Measurements from ENCODE around the gene PPFIBP1.

Gene PPFIBP1

DNA sequence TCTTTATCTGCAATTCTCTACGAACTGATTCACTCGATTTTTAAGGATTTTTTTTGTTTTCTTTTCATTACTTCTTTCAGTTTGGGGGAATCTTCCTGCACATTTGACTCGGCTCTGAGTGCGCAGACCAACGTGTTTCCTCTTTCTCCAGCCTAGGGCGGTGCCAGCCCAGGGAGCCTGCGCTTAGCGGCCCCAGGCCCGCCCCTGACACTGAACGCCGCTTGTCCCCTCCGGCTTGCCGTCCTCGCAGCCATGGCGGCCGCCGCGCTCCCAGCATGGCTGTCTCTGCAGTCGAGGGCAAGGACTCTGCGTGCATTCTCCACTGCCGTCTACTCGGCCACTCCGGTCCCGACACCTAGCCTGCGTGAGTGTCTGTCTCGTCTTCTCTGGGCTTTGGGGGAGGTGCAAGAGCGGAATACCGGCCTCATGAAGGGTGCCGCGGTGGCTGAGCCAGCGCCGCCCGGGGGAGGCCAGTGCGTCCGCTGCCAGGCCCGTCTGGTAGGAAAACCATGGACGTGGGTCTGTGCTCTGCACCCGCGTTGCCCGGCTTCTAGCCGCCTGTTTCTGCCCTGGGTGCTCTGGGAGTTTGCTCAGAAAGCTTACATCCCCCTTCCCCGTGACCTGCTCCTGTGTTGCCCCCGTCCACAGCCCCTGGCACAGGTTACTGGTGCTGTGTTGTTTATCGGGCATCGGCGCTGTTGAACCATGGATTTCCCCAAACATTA is 186.7 kb downstream of the PPFIBP1 start, which contains the start of gene MRPS35:
Gene MRPS35 (plus strand): TSS at position 241 of the 725 bp plus-strand sequence. CDS start 12 bp downstream, at position 253.
- H3K4me3 ChIP-seq (ENCODE audit: low read depth, low read length): peak within 1 kb of the TSS; percentile 100
- in situ Hi-C loops (cut with HindIII; ENCODE audit: low sequenced_read_pairs): no loop called here
- TF ChIP-seq CTCF (IDR thresholded peaks at IDR 0.05; ENCODE audit: low read depth, low read length): no peak
- DNase-seq (ENCODE audit: low read depth, low spot score): peak; percentile 94

GRCh38 chr12:27711317-27711682 is 187.3 kb downstream of the PPFIBP1 start:
- H3K4me3 ChIP-seq (ENCODE audit: low read depth, low read length): peak overlapping the region; percentile 100
- peak; percentile 12 for DNase-seq (ENCODE audit: low read depth, low spot score)
- in situ Hi-C loops (cut with HindIII; ENCODE audit: low sequenced_read_pairs): no loop called here
- TF ChIP-seq CTCF (IDR thresholded peaks at IDR 0.05; ENCODE audit: low read depth, low read length): no peak

GRCh38 chr12:27711967-27712366 is 188.0 kb downstream of the PPFIBP1 start:
- TF ChIP-seq CTCF (IDR thresholded peaks at IDR 0.05; ENCODE audit: low read depth, low read length): no peak
- no peak overlapping the region for H3K4me3 ChIP-seq (ENCODE audit: low read depth, low read length)
- in situ Hi-C loops (cut with HindIII; ENCODE audit: low sequenced_read_pairs): no loop called here
- no peak for DNase-seq (ENCODE audit: low read depth, low spot score)

DNA sequence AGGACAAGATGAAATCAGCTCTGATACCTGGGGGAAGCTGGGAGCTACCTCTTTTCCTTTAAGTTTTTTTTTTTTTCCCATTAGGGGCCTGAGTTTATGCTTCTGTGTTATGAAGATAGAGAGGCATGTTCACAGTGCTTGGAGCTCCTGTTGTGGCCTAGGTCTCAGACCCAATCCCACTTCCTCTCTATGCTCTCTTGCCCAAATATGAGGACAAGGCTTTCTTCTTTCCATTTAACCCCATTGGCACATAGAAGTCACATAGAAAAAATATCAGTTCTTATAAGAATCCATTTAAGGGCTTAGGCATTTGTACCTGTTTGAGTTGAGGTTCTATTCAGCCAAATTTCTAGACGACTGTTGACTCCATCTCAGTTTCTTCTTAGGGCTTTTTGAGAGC is 199.2 kb downstream of the PPFIBP1 start:
- H3K4me3 ChIP-seq (ENCODE audit: low read depth, low read length): no peak overlapping the region
- no peak for TF ChIP-seq CTCF (IDR thresholded peaks at IDR 0.05; ENCODE audit: low read depth, low read length)
- DNase-seq (ENCODE audit: low read depth, low spot score): no peak
- in situ Hi-C loops (cut with HindIII; ENCODE audit: low sequenced_read_pairs): no loop called here

- DNase-seq (ENCODE audit: low read depth, low spot score): no peak
- TF ChIP-seq CTCF (IDR thresholded peaks at IDR 0.05; ENCODE audit: low read depth, low read length): no peak
- in situ Hi-C loops (cut with HindIII; ENCODE audit: low sequenced_read_pairs): no loop called here
- H3K4me3 ChIP-seq (ENCODE audit: low read depth, low read length): no peak overlapping the region
Observed at GRCh38 chr12:27730097-27730588, 206.1 kb downstream of the PPFIBP1 start.

- TF ChIP-seq CTCF (IDR thresholded peaks at IDR 0.05; ENCODE audit: low read depth, low read length): peak; percentile 46
- in situ Hi-C loops (cut with HindIII; ENCODE audit: low sequenced_read_pairs): no loop called here
- H3K4me3 ChIP-seq (ENCODE audit: low read depth, low read length): no peak overlapping the region
- DNase-seq (ENCODE audit: low read depth, low spot score): no peak
Observed at GRCh38 chr12:27732281-27732680, 208.3 kb downstream of the PPFIBP1 start.
